ENCODE measurements around the gene STK39. TPM values are rescaled to one million over a fixed set of nuclear protein-coding genes. Genes with fewer than 3 reads are reported as not detected.
A peak's percentile ranks its signal among the peaks of the same experiment; 100 is the strongest.

STK39 gene
- total RNA-seq, 1 donor from 2014 or later: 31.9 TPM

GRCh38 chr2:168006498-168006897 is 240.9 kb downstream of the STK39 start:
- peaks cover 10% of the 10 kb centered on the region for H3K9me3 Mint-ChIP-seq (ENCODE audit: low read depth)
- no peak for DNase-seq (ENCODE audit: low spot score)
- H3K27me3 Mint-ChIP-seq (ENCODE audit: low read depth): no peaks in the 10 kb centered on the region
- H3K4me3 Mint-ChIP-seq (ENCODE audit: unreplicated experiment): no peak overlapping the region
- no peak for TF ChIP-seq CTCF (IDR thresholded peaks at IDR 0.05)
- no peak overlapping the region for H3K27ac Mint-ChIP-seq (ENCODE audit: unreplicated experiment)
- H3K4me1 Mint-ChIP-seq (ENCODE audit: low read depth): peaks cover 28% of the 10 kb centered on the region
- H3K36me3 Mint-ChIP-seq (ENCODE audit: low read depth): peaks cover 22% of the 10 kb centered on the region

GRCh38 chr2:168005586-168005985 is 241.8 kb downstream of the STK39 start:
- no peak for DNase-seq (ENCODE audit: low spot score)
- H3K36me3 Mint-ChIP-seq (ENCODE audit: low read depth): peaks cover 21% of the 10 kb centered on the region
- H3K4me3 Mint-ChIP-seq (ENCODE audit: unreplicated experiment): no peak overlapping the region
- H3K9me3 Mint-ChIP-seq (ENCODE audit: low read depth): peaks cover 10% of the 10 kb centered on the region
- no peaks in the 10 kb centered on the region for H3K27me3 Mint-ChIP-seq (ENCODE audit: low read depth)
- no peak overlapping the region for H3K27ac Mint-ChIP-seq (ENCODE audit: unreplicated experiment)
- H3K4me1 Mint-ChIP-seq (ENCODE audit: low read depth): peaks cover 29% of the 10 kb centered on the region
- TF ChIP-seq CTCF (IDR thresholded peaks at IDR 0.05): no peak

GRCh38 chr2:168003876-168004275 is 243.5 kb downstream of the STK39 start:
- Mint-ChIP-seq H3K36me3 (ENCODE audit: low read depth) (peaks cover 20% of the 10 kb centered on the region), H3K27ac (ENCODE audit: unreplicated experiment) (no peak overlapping the region), H3K4me1 (ENCODE audit: low read depth) (peaks cover 29% of the 10 kb centered on the region), H3K27me3 (ENCODE audit: low read depth) (no peaks in the 10 kb centered on the region), H3K9me3 (ENCODE audit: low read depth) (peaks cover 10% of the 10 kb centered on the region), H3K4me3 (ENCODE audit: unreplicated experiment) (no peak overlapping the region)
- TF ChIP-seq CTCF (IDR thresholded peaks at IDR 0.05): no peak
- no peak for DNase-seq (ENCODE audit: low spot score)

- Mint-ChIP-seq H3K36me3 (ENCODE audit: low read depth) (peaks cover 10% of the 10 kb centered on the region), H3K9me3 (ENCODE audit: low read depth) (peaks cover 10% of the 10 kb centered on the region), H3K27me3 (ENCODE audit: low read depth) (no peaks in the 10 kb centered on the region), H3K4me3 (ENCODE audit: unreplicated experiment) (no peak overlapping the region), H3K27ac (ENCODE audit: unreplicated experiment) (peak overlapping the region; percentile 80), H3K4me1 (ENCODE audit: low read depth) (peaks cover 29% of the 10 kb centered on the region)
- no peak for DNase-seq (ENCODE audit: low spot score)
- TF ChIP-seq CTCF (IDR thresholded peaks at IDR 0.05): no peak
Observed at GRCh38 chr2:168002021-168002553, 245.3 kb downstream of the STK39 start.

- H3K4me3 Mint-ChIP-seq (ENCODE audit: unreplicated experiment): no peak overlapping the region
- H3K36me3 Mint-ChIP-seq (ENCODE audit: low read depth): peaks cover 8% of the 10 kb centered on the region
- H3K4me1 Mint-ChIP-seq (ENCODE audit: low read depth): peaks cover 7% of the 10 kb centered on the region
- no peak for DNase-seq (ENCODE audit: low spot score)
- no peak overlapping the region for H3K27ac Mint-ChIP-seq (ENCODE audit: unreplicated experiment)
- H3K9me3 Mint-ChIP-seq (ENCODE audit: low read depth): no peaks in the 10 kb centered on the region
- TF ChIP-seq CTCF (IDR thresholded peaks at IDR 0.05): no peak
- no peaks in the 10 kb centered on the region for H3K27me3 Mint-ChIP-seq (ENCODE audit: low read depth)
Observed at GRCh38 chr2:167992278-167992677, 255.1 kb downstream of the STK39 start.

Data from chondrocyte (in vitro differentiated cells).